GOT3 (cell line): ENCODE data around the gene PRLH.

ENCODE experiments used
- DNase-seq: peaks from one replicate; lab custom pipeline; 2025; ENCODE audit warnings: mixed read lengths; lab: John Stamatoyannopoulos, UW

The PRLH gene

DNA sequence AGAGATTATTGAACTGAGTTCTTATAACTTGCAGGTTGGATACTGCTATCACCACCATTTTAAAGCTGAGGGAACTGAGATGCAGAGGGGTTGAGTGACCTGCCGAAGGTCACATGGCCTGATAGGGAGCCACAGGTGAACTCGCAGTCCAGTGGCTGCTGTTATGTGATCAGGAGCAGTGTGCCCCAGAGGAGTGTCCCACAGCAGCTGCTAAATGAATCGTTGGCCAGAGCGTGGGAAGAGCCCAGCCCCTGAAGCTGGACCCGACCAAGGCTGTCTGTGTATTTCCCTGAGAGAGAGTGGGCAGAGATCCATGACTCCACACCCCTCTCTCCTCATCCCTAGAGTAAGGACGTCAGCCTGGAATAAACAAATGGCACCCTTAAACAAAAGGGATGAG, 26.7 kb upstream of the PRLH start:
- DNase-seq, result no peak

DNA sequence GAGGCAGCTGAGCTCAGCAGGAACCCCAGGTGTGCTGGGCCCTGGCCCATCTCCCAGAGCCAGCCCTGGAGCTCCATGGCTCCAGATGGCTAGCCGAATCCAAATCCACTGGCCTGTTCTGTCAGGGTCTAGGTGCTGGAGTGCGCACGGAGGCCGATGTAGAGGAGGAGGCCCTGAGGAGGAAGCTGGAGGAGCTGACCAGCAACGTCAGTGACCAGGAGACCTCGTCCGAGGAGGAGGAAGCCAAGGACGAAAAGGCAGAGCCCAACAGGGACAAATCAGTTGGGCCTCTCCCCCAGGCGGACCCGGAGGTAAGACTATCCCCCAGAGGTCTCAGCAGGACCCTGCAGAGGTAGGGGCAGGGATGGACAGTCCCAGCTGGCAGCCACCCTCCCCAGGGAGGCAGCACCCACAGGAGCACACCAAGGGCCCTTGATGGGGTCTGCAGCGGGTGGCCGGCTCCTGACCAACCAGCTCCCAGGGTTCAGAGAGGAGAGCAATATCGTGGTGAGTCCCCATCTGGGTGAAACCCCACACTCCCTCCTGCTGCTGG, 26.1 kb upstream of the PRLH start:
- no peak for DNase-seq

DNA sequence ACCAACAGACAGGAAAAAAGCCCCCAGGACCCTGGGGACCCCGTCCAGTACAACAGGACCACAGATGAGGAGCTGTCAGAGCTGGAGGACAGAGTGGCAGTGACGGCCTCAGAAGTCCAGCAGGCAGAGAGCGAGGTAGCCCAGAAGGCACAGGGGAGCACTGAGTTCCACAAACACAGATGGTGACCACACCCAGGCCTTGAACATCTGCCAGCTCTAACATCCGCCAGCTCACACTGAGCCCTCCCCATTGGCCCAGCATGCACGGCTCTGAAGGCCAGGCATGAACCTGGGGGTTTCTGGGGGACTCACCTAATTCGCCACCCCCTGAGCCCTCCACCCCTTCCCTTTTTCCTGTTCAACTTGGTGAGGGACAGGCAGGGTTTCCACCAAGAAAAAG, 25.6 kb upstream of the PRLH start:
- DNase-seq, result no peak

DNA sequence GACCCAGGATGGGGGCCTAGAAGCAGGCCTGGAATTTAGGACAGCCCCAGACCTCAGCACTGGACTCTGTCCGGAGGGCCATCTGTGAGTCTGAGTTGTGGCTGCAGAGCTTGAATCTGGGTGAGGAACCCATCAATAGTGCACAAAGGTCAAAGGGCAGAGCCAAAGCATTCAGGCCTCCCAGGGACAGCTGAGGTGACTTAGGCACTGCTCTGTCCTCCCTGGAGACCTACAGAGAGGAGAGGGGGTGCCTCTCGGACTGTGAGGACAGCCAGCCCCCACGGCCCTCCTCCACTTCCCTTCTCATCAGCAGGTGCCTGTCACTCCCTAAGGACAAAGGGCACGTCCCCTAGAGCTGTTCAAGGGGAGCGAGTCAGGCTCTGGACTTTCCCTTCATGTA, 25.1 kb upstream of the PRLH start:
- DNase-seq, result no peak

DNA sequence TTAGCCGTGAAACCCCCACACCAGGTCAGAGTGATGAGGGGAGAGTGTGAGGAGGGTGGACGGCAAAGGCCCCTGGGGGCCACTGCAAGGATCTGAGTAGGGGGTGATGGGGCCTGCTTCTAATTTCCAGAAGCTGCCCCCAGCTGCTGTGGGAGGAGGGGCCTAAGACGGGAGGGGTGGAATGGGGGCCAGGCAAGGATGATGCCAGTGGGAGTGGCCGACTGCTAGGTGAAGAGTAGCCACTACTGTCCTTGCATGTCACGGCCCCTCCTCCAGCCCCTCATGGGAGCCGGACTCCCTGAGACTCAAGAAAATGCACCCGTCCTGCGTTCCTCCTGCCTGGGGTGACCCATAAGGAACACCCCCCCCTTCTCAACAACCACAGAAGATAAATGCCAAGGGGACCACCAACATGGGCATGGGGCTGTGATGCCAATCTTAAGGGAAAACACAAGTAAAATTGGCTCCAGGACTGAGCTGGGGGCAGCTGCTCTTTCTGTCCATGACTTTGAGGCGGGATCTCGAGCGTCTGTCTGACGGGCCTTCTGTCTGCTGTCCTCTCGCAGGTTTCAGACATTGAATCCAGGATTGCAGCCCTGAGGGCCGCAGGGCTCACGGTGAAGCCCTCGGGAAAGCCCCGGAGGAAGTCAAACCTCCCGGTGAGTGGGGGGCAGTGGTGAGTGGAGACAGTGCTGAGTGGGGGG, 24.2 kb upstream of the PRLH start:
- DNase-seq, result no peak

DNA sequence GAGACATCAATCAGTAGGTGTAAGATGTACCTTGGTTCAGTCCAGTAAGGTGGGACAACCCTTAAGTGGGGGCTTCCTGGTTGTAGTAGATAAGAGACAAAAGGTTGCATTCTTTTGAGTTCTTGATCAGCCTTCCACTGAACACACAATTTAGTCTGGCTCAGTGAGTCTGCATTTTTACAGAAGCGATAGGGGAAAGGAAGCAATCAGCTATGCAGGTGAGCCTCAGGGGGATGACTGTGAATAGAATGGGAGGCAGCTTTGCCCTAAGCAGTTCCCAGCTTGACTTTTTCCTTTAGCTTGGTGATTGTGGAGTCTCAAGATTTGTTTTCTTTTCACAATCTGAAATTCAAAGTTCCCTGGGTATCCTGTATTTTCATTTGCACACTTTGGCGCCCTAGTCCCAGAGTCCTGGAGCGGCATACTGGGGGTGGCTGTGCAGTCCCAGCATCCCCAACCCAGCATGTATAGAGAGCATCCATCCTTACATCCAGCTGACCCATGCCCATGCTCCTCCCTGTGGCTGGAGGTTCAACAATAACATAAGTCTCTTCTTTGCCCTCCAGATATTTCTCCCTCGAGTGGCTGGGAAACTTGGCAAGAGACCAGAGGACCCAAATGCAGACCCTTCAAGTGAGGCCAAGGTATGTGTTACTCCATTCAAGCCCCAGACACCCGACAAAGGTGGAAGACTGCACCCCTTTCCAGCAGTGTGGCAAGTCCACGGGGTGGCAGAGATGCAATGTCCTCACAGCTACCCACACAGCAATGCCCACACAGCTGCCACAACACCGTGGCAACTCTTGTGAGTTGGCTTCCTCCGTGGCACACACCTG, 20.1 kb upstream of the PRLH start:
- no peak for DNase-seq

DNA sequence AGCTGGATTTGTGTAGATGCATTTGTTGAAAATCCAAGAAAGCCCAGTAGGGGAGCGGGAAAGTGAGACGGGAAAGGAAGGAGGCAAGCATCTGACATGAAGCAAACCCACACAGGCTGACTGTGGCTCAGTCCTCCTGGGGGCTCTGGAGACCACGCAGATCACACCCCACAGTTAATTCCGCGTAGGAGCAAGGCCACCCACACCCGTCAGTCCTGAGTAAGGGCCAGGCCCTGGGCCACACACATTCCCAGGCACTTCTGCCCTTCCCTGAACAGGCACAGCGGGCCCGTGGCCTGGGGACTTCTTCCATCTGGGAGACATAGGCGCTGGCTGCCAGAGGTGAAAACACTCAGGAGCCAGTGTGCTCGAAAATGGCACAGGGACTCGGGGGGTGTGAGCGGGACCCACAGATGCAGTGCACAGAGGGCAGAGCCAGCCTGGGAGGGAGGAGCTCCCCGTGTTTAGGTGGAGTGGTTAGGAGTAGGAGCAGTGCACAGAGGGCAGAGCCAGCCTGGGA, 19.4 kb upstream of the PRLH start:
- DNase-seq, result no peak

- no peak for DNase-seq
Observed at GRCh38 chr2:237547841-237548416, 18.4 kb upstream of the PRLH start.

GRCh38 chr2:237549216-237549615, 17.2 kb upstream of the PRLH start:
- DNase-seq, result no peak

- no peak for DNase-seq
Observed at GRCh38 chr2:237549643-237550415, 16.5 kb upstream of the PRLH start.

- DNase-seq, result no peak
Observed at GRCh38 chr2:237551071-237551574, 15.3 kb upstream of the PRLH start.

DNA sequence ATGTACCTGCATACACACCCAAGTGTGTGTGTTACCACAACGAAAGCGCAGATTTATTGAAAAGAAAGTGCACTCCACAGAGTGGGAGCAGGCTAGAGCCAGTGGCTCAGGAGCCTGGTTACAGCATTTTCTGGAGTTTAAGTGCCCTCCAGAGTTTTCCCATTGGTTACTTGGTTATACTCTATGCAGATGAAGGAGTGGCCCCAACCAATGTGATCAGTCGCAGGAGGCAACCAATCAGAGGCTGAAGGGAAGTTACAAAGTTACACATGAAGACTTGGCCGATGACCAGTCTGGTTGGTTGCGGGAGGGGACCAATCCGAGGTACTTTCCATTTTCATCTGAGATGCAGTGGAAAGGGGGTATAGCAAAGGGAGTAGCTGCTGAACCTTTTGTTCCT, 13.5 kb upstream of the PRLH start:
- DNase-seq, result no peak

- DNase-seq, result no peak
Observed at GRCh38 chr2:237553948-237554347, 12.4 kb upstream of the PRLH start.

DNA sequence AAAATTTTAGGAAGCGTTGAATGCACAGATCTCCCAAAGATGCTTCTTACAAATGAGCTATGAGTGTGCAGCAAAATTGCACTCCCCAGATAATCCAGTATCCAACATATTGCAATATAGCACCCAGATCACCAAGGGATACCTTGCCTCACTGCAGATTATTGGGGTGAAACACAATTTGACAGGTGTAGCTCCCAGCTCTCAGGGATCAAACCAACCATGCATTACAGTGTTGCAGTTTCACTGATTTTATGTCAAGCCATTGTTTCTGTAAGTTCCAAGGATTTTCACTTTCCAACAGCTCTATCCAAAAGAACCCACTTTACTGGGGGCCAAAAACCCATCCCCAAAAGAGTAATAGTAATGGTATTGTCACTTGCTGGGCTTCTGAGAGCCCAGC, 10.8 kb upstream of the PRLH start:
- no peak for DNase-seq

DNA sequence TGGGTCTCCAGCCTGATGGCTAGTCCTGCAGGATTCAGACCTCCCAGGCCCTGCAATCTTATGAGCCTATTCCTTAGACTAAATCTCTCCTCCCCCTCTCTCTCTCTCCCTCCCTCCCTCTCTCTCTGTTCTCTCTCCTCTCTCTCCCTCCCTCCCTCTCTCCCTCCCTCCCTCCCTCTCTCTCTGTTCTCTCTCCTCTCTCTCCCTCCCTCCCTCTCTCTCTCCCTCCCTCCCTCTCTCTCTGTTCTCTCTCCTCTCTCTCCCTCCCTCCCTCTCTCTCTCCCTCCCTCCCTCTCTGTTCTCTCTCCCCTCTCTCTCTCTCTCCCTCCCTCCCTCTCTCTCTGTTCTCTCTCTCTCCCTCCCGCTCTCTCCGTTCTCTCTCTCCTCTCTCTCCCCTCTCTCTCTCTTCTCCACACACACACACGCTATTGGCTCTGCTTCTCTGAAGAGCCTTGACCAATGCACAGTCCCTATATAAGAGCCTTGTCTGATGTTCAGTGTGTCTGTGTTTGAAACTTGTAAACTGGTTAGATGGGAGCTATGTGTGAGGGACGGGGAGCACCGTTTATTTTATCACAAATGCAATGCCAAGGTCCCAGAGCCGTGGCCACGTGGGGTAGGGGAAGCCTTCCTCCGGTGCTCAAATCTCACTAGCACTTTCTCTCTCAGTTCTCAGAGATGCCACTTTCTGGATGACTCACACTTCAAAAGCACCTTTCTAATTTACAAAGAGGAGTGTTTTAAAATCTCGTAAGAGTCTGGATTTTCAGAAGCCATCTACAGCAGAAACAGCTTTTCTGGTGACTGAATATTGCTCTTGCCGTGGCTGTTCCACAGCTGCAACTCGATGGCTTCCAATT, 9.4 kb upstream of the PRLH start:
- no peak for DNase-seq

DNA sequence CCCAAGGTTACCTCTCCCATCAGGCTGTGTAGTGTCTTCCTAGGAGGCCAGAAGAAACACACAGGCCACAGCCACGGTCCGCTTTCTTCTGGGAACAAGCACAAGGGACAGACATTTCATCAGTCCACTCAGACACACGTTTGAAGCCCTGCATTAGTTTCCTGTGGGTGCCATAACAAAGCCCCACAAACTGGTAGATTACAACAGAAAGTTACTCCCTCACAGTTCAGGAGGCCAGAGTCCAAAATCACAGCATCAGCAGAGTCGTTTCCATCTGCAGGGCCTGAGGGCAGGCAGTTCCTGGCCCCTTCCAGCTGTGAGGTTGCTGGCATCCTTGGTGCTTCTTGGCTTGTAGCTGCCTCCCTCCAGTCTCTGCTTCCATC, 8.8 kb upstream of the PRLH start:
- no peak for DNase-seq

GRCh38 chr2:237558961-237559641, 7.3 kb upstream of the PRLH start:
- no peak for DNase-seq

GRCh38 chr2:237561221-237561620, 5.2 kb upstream of the PRLH start:
- DNase-seq, result no peak

- no peak for DNase-seq
Observed at GRCh38 chr2:237563816-237564215, 2.6 kb upstream of the PRLH start.

GRCh38 chr2:237564526-237565131, 1.7 kb upstream of the PRLH start:
- DNase-seq, result no peak
